HG02852 (cell line): ENCODE results near the gene POLDIP2.
A peak's percentile ranks its signal among the peaks of the same experiment; 100 is the strongest.

Experiments
- ATAC-seq: cut with Tn5 transposase; IDR thresholded peaks from one replicate; pipeline ENCODE4 v1.9.1; 2021; ENCODE audit warnings: mild to moderate bottlenecking, moderate library complexity; ENCODE audit not compliant: unreplicated experiment

Gene POLDIP2

DNA sequence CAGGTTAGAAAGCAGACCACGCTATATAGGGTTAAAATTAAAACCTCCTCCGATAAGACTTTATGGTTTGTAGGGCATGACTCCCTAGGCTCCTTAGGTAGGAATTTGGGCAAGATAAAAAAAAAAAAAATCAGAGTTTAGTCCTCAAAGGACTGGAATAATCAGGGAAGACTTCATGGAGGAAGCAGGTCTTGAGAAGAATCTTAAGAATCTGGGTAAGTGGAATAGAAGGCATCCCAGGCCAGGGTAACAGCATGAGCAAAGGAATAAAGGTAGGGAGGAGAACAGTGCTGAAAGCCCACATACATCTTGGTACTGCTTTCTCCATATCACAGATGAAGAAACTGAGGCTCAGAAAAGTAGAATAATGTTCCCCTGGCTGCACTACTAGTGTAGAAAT lies 33.2 kb upstream of the POLDIP2 start:
- ATAC-seq, result no peak

DNA sequence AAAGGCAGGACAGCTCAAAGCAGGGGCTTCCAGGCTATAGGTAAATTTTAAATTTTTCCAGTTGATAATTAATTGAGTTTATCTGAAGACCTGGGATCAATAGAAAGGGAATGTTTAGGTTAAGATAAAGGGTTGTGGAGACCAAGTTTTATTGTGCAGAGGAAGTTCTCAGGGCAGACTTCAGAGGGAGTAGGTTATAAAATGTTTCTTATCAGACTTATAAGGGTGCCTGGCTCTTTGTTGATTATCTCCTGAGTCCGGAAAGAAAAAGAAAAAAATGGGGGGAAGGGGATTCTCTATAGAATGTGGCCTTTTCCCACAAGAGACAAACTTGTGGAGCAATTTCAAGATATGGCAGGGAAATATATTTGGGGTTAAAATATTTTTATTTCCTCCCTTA lies 32.8 kb upstream of the POLDIP2 start:
- ATAC-seq, result no peak

DNA sequence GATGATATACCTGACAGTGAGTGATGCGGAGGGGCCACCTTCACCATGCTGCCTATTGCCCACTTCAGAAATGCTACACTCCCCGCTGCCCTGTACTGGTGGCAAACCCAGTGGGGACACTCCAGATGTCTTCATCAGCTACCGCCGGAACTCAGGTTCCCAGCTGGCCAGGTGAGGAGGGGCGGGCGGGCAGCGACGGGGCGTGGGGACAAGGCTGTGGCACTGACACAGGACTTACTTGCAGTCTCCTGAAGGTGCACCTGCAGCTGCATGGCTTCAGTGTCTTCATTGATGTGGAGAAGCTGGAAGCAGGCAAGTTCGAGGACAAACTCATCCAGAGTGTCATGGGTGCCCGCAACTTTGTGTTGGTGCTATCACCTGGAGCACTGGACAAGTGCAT lies 30.8 kb upstream of the POLDIP2 start:
- no peak for ATAC-seq

DNA sequence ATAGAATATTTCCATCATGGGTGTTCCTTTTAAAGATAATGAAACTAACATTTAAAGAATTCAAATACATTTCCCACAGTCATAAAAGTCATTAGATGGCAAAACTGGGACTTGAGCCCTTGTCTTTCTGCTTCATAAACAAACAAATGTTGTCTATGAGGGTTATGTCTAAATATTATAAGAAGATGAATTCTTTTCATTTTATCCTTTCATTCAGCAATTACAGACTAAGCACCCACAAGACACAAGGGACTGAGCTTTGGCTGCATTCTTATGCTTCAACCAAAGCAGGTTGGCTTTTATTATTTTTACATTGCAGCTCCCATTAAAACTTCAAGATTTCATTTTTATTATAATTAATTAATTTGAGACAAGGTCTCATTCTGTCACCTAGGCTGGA lies 29.1 kb upstream of the POLDIP2 start:
- no peak for ATAC-seq

DNA sequence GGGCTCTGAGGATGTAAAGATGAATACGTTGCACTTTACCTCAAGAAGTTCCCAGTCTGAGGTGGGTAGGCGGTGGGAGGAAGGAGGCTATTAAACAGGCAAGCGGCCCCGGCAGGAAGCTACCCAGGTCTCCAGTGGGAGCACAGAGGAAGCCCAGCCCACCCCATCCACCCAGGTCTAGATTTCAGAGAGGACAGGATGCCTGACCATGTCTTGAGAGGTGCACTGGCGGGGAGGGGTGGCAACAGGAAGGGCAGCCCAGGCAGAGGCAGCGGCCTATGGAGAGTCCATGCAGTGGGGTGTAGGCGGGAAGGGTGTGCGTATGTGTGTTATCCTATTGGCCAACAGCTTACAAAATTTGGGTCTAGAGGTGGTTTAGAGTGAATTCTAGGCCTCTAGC lies 28.1 kb upstream of the POLDIP2 start:
- ATAC-seq, result no peak

DNA sequence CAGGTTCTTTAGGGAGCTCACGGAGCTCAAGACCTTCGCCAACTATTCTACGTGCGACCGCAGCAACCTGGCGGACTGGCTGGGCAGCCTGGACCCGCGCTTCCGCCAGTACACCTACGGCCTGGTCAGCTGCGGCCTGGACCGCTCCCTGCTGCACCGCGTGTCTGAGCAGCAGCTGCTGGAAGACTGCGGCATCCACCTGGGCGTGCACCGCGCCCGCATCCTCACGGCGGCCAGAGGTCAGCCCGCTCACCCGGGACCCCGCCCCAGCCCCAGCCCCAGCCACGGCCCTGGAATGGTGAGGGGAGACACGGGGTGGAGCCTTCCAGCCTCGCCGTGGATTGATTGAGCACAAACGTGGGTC lies 27.7 kb upstream of the POLDIP2 start:
- ATAC-seq, result peak; percentile 34

DNA sequence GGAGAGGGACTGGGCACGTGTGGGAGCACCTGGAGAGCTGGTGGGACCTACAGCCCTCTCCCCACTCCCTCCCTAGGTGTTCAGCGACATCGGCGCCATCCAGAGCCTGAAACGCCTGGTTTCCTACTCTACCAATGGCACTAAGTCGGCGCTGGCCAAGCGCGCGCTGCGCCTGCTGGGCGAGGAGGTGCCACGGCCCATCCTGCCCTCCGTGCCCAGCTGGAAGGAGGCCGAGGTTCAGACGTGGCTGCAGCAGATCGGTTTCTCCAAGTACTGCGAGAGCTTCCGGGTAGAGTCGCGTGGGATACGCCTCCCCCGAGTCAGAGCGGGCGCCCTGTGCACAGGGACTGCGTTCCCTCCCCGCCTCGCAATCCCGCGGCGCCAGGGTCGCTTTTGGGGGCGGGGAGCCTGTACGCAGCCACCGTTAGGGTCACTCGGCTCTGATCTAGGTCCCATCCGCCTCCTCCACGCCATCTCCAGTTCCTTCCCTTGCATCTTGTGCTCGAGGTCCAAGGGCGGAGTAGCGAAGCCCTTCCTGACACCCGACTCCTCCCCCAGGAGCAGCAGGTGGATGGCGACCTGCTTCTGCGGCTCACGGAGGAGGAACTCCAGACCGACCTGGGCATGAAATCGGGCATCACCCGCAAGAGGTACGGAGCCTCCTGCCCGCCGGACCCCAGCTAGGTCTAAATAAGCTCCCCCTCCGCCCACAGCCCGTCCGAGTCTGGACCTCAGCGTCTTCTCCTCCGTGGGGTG lies 27.1 kb upstream of the POLDIP2 start:
- ATAC-seq, result peak; percentile 60

DNA sequence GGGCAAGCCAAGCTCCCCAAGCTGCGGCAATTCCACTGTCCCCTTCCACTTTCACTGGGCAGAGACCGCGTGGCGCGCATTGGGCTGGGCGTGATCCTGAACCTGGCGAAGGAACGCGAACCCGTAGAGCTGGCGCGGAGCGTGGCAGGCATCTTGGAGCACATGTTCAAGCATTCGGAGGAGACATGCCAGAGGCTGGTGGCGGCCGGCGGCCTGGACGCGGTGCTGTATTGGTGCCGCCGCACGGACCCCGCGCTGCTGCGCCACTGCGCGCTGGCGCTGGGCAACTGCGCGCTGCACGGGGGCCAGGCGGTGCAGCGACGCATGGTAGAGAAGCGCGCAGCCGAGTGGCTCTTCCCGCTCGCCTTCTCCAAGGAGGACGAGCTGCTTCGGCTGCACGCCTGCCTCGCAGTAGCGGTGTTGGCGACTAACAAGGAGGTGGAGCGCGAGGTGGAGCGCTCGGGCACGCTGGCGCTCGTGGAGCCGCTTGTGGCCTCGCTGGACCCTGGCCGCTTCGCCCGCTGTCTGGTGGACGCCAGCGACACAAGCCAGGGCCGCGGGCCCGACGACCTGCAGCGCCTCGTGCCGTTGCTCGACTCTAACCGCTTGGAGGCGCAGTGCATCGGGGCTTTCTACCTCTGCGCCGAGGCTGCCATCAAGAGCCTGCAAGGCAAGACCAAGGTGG lies 24.0 kb upstream of the POLDIP2 start:
- no peak for ATAC-seq

DNA sequence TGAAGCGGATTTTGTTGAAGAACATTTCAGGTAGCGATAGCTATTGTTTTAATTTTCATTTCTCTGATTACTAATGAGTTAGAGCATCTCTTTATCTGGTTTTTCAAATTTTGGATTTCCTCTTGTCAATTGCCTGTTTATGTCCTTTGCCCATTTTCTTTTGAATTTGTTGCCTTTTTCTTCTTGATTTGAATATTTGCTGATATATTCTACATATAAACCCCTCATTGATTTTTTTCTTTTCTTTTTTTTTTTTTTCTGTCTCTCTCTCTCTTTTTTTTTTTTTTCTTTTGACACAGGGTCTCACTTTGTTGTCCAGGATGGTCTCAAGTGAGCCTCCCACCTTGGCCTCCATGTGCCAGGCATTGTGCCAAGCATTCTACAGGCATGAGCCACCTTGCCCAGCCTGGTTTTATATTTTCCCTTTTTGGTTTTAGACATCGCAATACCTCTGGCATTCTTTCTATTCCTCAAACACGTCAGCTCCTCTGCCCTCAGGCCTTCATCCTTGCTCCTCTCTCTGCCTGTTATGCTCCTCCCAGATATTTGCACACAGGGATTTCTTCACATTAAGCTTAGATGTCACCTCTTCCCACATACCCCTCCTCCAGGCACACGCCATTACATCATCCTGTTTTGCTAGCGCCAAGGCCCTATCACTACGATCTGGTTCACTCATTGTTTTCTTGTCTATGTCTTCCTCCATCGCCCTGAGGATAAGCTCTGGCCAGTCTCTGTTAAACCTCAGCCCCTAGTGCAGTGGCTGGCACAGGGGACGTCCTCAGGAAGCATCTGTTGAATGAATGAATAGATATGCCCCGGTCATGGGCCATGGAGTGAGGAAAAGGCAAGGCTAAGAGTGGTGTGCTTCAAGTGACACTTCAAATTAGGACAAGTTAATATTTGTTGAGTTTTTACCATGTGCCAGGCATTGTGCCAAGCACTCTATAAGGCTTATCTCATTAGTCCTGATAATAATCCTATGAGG lies 22.8 kb upstream of the POLDIP2 start:
- ATAC-seq, result no peak

DNA sequence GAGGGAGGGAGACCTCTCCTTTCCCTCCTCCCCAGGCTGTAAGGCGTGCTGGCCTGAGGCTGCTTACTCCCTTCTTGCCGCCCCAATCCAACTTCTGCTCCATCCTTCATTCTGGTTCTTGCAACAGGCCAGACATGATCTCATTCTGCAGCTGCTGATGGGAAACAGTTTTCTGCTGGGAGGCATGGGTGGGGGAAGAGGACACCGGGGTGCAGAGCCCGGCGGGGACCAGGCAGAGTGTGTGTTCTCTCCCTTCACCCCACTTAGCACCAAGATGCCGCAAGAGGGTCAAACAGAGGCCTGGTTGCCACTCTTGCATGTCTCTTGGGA lies 15.6 kb upstream of the POLDIP2 start:
- ATAC-seq, result no peak

DNA sequence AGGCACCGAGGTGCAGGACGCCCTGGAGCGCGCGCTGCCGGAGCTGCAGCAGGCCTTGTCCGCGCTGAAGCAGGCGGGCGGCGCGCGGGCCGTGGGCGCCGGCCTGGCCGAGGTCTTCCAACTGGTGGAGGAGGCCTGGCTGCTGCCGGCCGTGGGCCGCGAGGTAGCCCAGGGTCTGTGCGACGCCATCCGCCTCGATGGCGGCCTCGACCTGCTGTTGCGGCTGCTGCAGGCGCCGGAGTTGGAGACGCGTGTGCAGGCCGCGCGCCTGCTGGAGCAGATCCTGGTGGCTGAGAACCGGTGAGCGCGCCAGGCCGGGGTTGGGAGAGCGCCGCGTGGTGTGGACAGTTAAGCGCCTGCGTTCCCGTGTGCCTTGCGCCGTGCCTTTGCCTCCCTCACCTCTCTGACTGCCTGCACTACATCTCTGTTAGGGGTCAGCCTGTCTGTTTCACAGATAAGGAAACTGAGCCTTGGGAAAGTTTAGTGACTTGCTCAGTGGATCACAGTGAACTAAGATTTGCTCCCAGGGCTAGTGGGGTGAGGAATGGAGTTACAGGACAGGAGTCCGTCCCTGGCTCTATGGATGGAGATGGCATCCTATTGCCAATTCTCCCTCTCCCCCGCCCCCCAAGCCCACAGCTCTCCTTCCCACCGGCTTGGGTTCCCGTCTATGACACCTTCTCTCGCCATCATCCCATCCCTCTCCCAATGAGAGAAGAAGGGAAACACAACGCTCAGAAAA lies 15.0 kb upstream of the POLDIP2 start:
- ATAC-seq, result peak; percentile 18

DNA sequence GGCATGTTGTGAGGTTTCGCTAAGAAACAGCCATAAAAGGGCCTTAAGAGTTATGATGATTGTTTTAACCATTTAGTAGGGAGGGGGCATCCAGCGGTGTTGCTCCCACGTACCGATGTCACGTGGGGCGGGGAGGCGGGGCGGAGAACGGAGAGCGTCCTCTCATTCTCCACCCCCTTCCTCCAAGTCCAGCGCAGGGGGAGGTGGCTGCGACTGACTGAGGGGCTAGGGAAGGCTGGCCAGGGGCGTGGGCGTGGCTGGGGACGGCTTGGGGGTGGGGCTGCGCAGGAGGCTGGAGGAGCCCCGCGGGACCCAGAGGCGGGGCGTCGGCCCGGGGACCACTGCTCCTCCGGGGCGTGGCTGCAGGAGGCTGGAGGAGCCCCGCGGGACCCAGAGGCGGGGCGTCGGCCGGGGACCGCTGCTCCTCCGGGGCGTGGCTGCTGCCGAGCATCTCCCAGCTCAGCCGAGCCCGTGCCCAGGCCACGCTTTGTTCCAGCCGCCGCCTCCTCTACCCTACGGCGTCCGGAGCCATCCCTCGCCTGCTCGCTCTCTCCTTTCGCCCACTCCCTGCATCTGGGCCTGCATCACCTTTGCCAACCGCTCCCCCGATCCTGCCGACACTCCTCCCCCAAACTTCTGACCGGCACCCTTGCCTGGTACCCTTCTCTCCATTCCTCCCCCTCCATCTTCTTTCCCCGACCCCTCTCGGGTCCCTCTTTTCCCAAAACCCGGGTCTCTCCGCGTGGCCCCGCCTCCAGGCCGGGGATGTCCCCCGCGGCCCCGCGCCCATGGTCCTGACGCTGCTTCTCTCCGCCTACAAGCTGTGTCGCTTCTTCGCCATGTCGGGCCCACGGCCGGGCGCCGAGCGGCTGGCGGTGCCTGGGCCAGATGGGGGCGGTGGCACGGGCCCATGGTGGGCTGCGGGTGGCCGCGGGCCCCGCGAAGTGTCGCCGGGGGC lies 14.2 kb upstream of the POLDIP2 start, which contains the start of gene SARM1:
Gene SARM1 (plus strand): TSS at position 450 of the 958 bp plus-strand sequence. CDS start 339 bp downstream, at position 789.
- ATAC-seq, result peak; percentile 81

DNA sequence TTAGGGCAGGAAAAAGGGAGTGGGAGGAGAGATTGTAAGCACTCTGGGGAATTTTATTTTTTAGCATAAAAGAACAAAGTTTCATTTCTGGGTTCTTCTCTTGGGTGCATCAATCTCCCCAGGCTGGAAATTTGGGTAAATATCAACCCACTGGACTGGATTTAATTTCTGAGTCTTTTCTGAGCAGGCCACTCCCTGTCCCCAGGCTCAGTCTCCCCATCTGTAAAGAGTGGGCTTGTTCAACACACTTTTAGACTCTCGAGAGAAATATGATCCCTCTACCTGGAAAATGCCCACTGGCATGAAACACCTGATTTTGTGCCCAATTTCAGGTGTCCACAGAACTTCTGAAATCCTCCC lies 13.4 kb upstream of the POLDIP2 start:
- no peak for ATAC-seq

DNA sequence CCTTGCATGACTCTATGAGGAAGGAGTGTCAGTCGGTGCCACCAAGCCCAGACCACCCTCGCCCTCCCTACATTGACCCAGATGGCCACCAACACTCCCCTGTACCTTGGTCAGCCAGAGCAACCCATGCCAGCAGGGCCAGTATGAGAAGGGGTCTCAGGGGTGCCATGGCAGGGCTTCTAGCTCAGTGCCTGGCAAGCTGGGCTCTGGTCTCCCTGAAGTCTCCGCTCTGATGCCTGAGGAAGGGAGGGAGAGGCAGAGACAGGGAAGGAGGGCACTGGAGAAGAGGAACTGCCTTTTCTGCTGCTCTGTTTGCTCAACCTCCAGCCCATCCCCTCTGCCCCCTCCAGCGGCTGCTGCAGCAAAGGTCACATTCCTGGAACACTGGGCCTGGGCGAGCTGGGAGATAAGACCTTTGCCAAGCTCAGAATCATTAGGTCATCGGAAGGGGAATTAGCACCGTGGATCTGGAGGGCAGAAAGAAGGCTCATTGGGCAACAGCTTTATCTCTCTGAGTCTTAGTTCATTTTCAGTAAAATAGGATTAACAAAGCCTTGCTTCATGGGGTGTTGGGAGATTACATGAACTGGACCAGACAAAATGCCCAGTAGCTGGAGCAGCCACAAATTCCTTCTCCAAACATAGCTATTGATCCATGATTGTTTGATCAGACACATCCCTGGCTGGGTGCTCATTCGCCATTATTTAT lies 12.9 kb upstream of the POLDIP2 start, which contains the start of gene VTN:
Gene VTN (minus strand): TSS at position 273 of the 709 bp plus-strand sequence. CDS start 104 bp downstream, at position 169.
- no peak for ATAC-seq

DNA sequence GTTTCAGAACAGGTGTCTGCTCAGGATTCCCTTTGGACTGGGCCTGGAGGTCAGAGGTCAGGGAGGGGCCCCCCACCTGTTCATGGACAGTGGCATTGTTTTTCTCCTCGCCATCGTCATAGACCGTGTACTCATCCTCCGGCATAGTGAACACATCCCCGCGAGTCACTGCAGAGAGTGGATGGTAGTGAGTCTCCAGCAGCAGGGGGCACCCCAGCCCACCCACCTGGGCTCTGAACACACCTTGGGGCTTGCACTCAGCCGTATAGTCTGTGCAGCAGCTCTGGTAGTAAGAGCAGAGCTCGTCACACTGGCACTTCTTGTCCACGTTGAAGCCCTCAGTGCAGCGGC lies 12.3 kb upstream of the POLDIP2 start:
- ATAC-seq, result no peak

DNA sequence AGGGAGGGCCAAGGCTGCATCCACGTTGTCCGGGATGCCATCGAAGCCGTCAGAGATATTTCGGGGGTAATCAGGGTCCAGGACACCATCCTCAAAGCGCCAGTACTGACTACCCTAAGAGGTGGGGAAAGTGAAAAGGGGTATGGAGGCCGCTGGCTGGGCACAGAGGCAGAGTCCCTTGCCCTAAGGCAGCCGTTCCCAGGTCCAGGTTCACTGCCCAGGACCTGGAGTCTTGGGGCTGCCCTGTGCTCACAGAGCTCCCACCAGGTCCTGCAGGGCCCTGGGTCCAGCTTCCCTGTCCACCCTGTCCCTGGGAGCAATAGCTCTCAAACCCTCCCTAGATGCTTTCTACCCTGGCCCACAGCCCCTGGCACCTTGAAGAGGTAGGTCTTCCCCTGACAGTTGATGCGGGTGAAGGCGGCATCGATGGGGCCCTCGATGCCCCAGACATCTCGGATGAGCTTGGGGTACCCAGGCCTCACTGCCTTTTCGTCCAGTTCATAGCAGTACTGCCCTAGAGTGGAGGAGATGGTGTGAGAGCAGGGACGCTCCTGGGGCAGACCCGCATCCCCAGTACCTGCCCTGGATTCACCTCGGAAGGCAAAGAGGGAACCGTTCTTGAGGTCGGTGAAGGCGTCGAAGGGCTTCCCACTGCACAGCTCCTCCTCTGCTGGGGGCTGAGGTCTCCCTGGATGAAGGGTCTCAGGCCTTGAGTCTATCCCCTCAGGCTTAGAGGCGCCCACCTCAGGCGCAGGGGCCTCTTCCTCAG lies 11.8 kb upstream of the POLDIP2 start:
- ATAC-seq, result no peak

DNA sequence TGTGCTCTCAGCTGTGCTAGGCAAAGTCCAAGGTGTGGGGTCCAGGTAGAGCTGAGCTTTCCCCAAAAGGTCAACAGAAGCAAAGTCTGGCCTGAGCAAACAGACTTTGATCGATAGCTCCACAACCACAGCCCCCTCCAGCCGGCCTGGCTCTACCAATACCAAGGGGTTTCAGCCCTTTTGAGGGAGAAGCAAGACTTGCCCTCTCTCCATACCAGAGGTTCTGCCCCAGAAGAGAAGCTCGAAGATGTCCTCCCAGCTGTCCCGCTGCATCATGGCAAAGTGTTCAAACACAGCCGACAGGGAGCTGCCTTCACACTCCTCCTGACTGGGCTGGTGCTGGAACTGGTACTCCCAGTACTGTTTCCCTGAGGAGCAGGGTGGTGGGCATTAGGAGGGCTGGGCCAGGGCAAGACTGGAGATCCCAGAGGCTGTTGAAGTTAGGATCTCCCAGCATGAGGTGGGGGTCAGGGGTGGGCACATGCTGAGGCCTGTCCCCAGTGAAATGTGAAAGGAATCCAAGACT lies 11.0 kb upstream of the POLDIP2 start:
- no peak for ATAC-seq

DNA sequence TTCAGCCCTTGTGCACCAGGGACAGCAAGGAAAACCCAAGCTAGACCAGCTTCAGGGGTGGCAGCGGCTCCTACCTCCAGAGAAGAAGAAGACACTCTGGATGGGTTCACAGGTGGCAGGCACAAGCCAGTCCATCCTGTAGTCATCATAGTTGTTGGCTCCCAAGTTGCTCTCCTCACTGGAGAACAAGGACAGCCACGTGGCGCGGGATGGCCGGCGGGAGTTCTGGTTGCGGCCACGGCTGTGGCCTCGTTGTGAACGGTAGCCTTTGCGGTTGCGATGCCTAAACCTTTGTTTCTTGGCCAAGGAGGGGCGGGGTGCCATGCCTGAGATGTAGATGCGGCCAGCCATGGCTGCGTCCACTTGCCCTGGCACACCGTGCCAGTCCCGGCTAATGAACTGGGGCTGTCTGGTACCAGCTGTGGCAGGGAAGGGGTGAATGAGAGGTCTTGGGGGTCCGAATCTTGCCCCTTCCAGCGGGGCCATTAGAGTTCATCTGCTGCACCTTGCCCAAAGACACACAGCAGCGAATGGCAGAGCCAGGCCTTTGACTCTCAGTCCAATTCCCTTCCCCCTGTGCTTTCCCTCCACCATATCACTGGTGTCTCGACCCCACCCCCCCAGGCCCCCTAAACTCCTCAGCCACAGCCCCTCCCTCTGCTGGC lies 10.4 kb upstream of the POLDIP2 start:
- ATAC-seq, result no peak
